Large intestine (tissue), 1 donor: ENCODE measurements around the gene GATD1. TPM values are rescaled to one million over a fixed set of nuclear protein-coding genes. Genes with fewer than 3 reads are reported as not detected.

Source experiments
- polyA plus RNA-seq: library from polyadenylated mRNA; unstranded; fragments of 120-200 nt; gene quantifications from one replicate; pipeline ENCODE4 v1.2.1, GENCODE V29; 2013

Gene GATD1
- polyA plus RNA-seq, 1 donor = 58.1 TPM

Other genes starting within 250 kb of the GATD1 start
- gene HRAS, start 241.9 kb downstream of the GATD1 start, polyA plus RNA-seq = 28.3 TPM
- gene LRRC56, start 240.0 kb downstream of the GATD1 start, polyA plus RNA-seq = 2.4 TPM
- gene LMNTD2, start 216.7 kb downstream of the GATD1 start, polyA plus RNA-seq = 4.6 TPM
- 45.4 TPM for gene RASSF7, start 216.5 kb downstream of the GATD1 start, polyA plus RNA-seq
- 40.5 TPM for gene PHRF1, start 201.0 kb downstream of the GATD1 start, polyA plus RNA-seq
- gene IRF7, start 161.5 kb downstream of the GATD1 start, polyA plus RNA-seq = 16.7 TPM
- 763 TPM for gene CDHR5, start 152.5 kb downstream of the GATD1 start, polyA plus RNA-seq
- 131 TPM for gene SCT, start 150.3 kb downstream of the GATD1 start, polyA plus RNA-seq
- 1.3 TPM for gene DRD4, start 140.2 kb downstream of the GATD1 start, polyA plus RNA-seq
- gene DEAF1, start 82.3 kb downstream of the GATD1 start, polyA plus RNA-seq = 24.1 TPM
- gene TMEM80, start 81.7 kb downstream of the GATD1 start, polyA plus RNA-seq = 36.1 TPM
- gene EPS8L2, start 71.3 kb downstream of the GATD1 start, polyA plus RNA-seq = 260 TPM
- gene TALDO1, start 30.0 kb downstream of the GATD1 start, polyA plus RNA-seq = 92.4 TPM
- 2.0 TPM for gene CEND1, start 12.6 kb upstream of the GATD1 start, polyA plus RNA-seq
- 14.6 TPM for gene SLC25A22, start 20.8 kb upstream of the GATD1 start, polyA plus RNA-seq
- gene PIDD1, start 27.7 kb upstream of the GATD1 start, polyA plus RNA-seq = 15.1 TPM
- 1,325 TPM for gene RPLP2, start 32.5 kb upstream of the GATD1 start, polyA plus RNA-seq
- gene PNPLA2, start 41.4 kb upstream of the GATD1 start, polyA plus RNA-seq = 98.0 TPM
- 34.4 TPM for gene CRACR2B, start 50.4 kb upstream of the GATD1 start, polyA plus RNA-seq
- gene CD151, start 55.5 kb upstream of the GATD1 start, polyA plus RNA-seq = 317 TPM
- 87.5 TPM for gene POLR2L, start 65.0 kb upstream of the GATD1 start, polyA plus RNA-seq
- 27.8 TPM for gene TSPAN4, start 65.4 kb upstream of the GATD1 start, polyA plus RNA-seq
- gene CHID1, start 133.3 kb upstream of the GATD1 start, polyA plus RNA-seq = 82.9 TPM
- 79.6 TPM for gene AP2A2, start 148.4 kb upstream of the GATD1 start, polyA plus RNA-seq